ENCODE results near the gene PGF. TPM values are rescaled to one million over a fixed set of nuclear protein-coding genes. Genes with fewer than 3 reads are reported as not detected.
A peak's percentile ranks its signal among the peaks of the same experiment; 100 is the strongest.

Gene PGF
- 25.0 and 25.2 TPM in 2 replicates for total RNA-seq
- 31.0 and 33.0 TPM in 2 replicates for polyA plus RNA-seq

DNA sequence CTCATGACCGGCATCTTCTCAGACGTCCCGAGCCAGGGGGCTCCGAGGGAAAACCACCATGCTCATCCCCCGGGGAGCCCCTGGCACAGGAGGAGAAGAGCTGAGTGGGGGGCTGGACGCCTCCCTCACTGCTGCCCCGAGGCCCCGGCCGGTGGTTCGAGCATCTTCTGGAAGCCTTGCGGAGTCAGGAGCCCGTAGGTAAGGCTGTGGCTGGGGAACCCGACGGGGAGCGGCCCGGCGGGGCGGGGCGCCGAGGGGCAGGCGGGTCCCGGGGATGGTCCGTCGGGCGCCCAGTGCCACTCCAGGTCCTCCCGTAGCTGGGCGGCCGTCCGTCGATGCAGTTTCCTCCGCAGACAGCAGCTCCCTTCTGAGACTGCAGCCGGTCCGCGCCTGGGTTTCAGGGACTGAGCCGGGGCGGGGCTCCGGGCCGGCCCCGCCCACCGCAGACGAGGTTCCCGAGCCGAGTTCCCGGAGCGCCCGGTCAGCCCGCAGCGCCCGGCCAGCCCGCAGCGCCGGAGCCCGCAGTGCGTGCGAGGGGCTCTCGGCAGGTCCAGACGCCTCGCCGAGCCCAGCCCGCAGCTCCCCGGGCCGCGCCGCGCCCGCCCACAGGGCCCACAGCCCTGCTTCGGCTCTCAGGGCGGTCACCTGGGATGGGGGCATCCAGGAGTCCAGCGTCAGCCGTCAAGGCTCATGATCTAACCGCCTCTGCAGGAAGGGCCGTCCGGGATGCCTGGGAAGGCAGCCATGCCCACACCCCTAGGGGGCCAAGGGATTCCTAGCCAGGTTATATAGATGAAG lies at the start of gene PGF:
Gene PGF, minus strand, starts transcription at position 369 of the 798 bp plus-strand sequence. Its CDS starts 355 bp downstream, at position 14.
- Histone ChIP-seq H4K20me1 (ENCODE audit: insufficient read depth, poor library complexity, severe bottlenecking) (no peaks in the 10 kb centered on the region), H3K4me2 (peak within 1 kb of the TSS; percentile 96), H3K36me3 (replicated peaks; ENCODE audit: insufficient read depth, low read depth) (no peaks in the 10 kb centered on the region), H3K79me2 (peaks cover 31% of the 10 kb centered on the region), H3K4me3 (peak within 1 kb of the TSS; percentile 41), H3K27me3 (no peaks in the 10 kb centered on the region), H3K4me1 (ENCODE audit: insufficient read depth) (peaks cover 52% of the 10 kb centered on the region), H3K9me3 (ENCODE audit: low read depth) (no peaks in the 10 kb centered on the region), H2AFZ (peak within 1 kb of the TSS; percentile 71), H3K9me2 (replicated peaks; ENCODE audit: insufficient read depth) (no peaks in the 10 kb centered on the region), H3K27ac (peak within 1 kb of the TSS; percentile 77)
- DNase-seq (ENCODE audit: low spot score), result peak; percentile 86
- TF ChIP-seq EZH2 (IDR thresholded peaks at IDR 0.05; ENCODE audit: borderline replicate concordance) (no peak), CTCF (IDR thresholded peaks at IDR 0.05; ENCODE audit: poor library complexity) (no peak), EZH2phosphoT487 (IDR thresholded peaks at IDR 0.05; ENCODE audit: low read depth, severe bottlenecking, unreplicated experiment) (no peak)
- 7% methylated on average over 39 of the region's 73 CpGs for WGBS (ENCODE audit: low lambda C conversion rate, missing lambda C conversion rate)

DNA sequence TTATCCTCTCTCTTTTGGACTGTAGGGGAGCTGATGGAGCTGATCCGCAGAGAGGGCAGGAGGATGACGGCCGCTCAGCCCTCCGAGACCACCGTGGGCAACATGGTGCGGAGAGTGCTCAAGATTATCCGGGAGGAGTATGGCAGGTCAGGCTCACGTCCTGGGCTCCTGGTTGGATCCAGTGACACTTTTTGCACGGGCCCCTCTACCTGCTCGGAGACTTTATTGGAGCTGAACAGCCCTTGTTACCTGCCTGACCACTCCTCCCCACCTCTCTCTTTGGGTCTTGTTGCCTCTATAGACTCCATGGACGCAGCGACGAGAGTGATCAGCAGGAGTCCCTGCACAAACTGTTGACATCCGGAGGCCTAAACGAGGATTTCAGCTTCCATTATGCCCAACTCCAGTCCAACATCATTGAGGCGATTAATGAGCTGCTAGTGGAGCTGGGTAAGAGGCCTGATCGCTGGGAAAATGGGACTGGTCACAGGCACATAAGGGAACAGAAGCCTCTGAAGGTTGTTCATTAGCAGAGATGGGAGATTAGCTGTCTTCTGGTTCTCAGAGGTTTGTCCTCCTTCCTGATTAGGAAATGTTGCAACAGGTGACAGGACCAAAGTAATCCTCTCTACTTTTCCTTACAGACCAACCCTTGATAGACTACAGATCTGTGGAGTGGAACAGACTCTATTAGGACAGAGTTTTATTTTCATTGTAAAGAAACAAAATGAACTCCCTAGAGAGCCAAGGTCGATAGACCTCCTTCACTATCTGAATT lies 48.0 kb upstream of the PGF start:
- H3K27ac ChIP-seq, result peak overlapping the region; percentile 37
- no peaks in the 10 kb centered on the region for H3K27me3 ChIP-seq
- TF ChIP-seq EZH2phosphoT487 (IDR thresholded peaks at IDR 0.05; ENCODE audit: low read depth, severe bottlenecking, unreplicated experiment) (no peak), EZH2 (IDR thresholded peaks at IDR 0.05; ENCODE audit: borderline replicate concordance) (no peak), CTCF (IDR thresholded peaks at IDR 0.05; ENCODE audit: poor library complexity) (no peak)
- H4K20me1 ChIP-seq (ENCODE audit: insufficient read depth, poor library complexity, severe bottlenecking), result no peaks in the 10 kb centered on the region
- DNase-seq (ENCODE audit: low spot score), result peak; percentile 11
- WGBS (ENCODE audit: low lambda C conversion rate, missing lambda C conversion rate), result 13% methylated on average over 18 of the region's 18 CpGs
- H3K79me2 ChIP-seq, result peaks cover 24% of the 10 kb centered on the region
- peak overlapping the region; percentile 94 for H3K4me2 ChIP-seq
- no peaks in the 10 kb centered on the region for H3K9me2 ChIP-seq (replicated peaks; ENCODE audit: insufficient read depth)
- peak overlapping the region; percentile 28 for H2AFZ ChIP-seq
- no peaks in the 10 kb centered on the region for H3K9me3 ChIP-seq (ENCODE audit: low read depth)
- peak overlapping the region; percentile 54 for H3K4me3 ChIP-seq
- H3K4me1 ChIP-seq (ENCODE audit: insufficient read depth), result peaks cover 10% of the 10 kb centered on the region
- no peaks in the 10 kb centered on the region for H3K36me3 ChIP-seq (replicated peaks; ENCODE audit: insufficient read depth, low read depth)

- TF ChIP-seq EZH2phosphoT487 (IDR thresholded peaks at IDR 0.05; ENCODE audit: low read depth, severe bottlenecking, unreplicated experiment) (no peak), CTCF (IDR thresholded peaks at IDR 0.05; ENCODE audit: poor library complexity) (no peak), EZH2 (IDR thresholded peaks at IDR 0.05; ENCODE audit: borderline replicate concordance) (no peak)
- Histone ChIP-seq H3K9me2 (replicated peaks; ENCODE audit: insufficient read depth) (no peaks in the 10 kb centered on the region), H3K4me2 (peak within 1 kb of the TSS; percentile 94), H3K36me3 (replicated peaks; ENCODE audit: insufficient read depth, low read depth) (no peaks in the 10 kb centered on the region), H3K27ac (peak within 1 kb of the TSS; percentile 80), H2AFZ (peak within 1 kb of the TSS; percentile 60), H3K27me3 (no peaks in the 10 kb centered on the region), H3K9me3 (ENCODE audit: low read depth) (no peaks in the 10 kb centered on the region), H3K4me3 (peak within 1 kb of the TSS; percentile 54), H3K4me1 (ENCODE audit: insufficient read depth) (peaks cover 10% of the 10 kb centered on the region), H4K20me1 (ENCODE audit: insufficient read depth, poor library complexity, severe bottlenecking) (no peaks in the 10 kb centered on the region), H3K79me2 (peaks cover 24% of the 10 kb centered on the region)
- 2% methylated on average over 66 of the region's 66 CpGs for WGBS (ENCODE audit: low lambda C conversion rate, missing lambda C conversion rate)
- peak; percentile 98 for DNase-seq (ENCODE audit: low spot score)
Measured at GRCh38 chr14:75002392-75003249, 47.2 kb upstream of the PGF start, which contains the start of gene EIF2B2. EIF2B2 (plus strand) TSS chr14:75002921; CDS start chr14:75002991, 70 bp downstream.

Measured in hepatocyte (in vitro differentiated cells).